CD4-positive, alpha-beta T cell (primary cell): ENCODE results near the gene KCNA10. TPM values are rescaled to one million over a fixed set of nuclear protein-coding genes. Genes with fewer than 3 reads are reported as not detected.

Source experiments
- ATAC-seq: fragments of 200-7000 bp; cut with Tn5 transposase; one replicate; pipeline ENCODE4 v1.10.0; 2022; ENCODE audit warnings: mild to moderate bottlenecking; ENCODE audit not compliant: poor library complexity
- CTCF ChIA-PET: fragments of 350-600 bp; sonication (Branson Sonifier 250); formaldehyde crosslinking; loops from one replicate; lab custom pipeline; 2021; ENCODE audit warnings: antibody characterized with exemption, inconsistent platforms; lab: Charles Lee
- POLR2A ChIA-PET: fragments of 350-600 bp; sonication (Branson Sonifier 250); formaldehyde crosslinking; loops from one replicate; lab custom pipeline; 2021; ENCODE audit warnings: antibody characterized with exemption, inconsistent platforms; lab: Charles Lee
- DNase-seq, 14 experiments: peaks; one replicate each; pipeline ENCODE4 v3.0.0-alpha.2; 2013 to 2020; ENCODE audit warnings: mixed read lengths in 2 of 14
- H3K27ac ChIP-seq, 2 donors: one replicate each; pipeline versions ENCODE4 v1.5.1 to v1.7.0; 2013; ENCODE audit warnings: low read length in 2 of 2, low read depth in 1 of 2, mild to moderate bottlenecking in 1 of 2
- H3K27me3 ChIP-seq, 2 experiments: 1 replicate in 1 of 2; 2 replicates in 1 of 2; pipeline versions ENCODE4 v1.6.1 to v1.7.0; 2013; ENCODE audit warnings: low read length in 2 of 2, control low read depth in 1 of 2, mild to moderate bottlenecking in 1 of 2, moderate library complexity in 1 of 2; ENCODE audit not compliant: insufficient read depth in 2 of 2, control insufficient read depth in 1 of 2
- H3K36me3 ChIP-seq: one replicate; pipeline ENCODE4 v1.6.1; 2013; ENCODE audit warnings: low read length, control low read depth; ENCODE audit not compliant: insufficient read depth
- H3K4me1 ChIP-seq: one replicate; pipeline ENCODE4 v1.6.1; 2013; ENCODE audit warnings: low read length, control low read depth; ENCODE audit not compliant: insufficient read depth
- H3K4me3 ChIP-seq: one replicate; pipeline ENCODE4 v1.5.1; 2013; ENCODE audit warnings: mild to moderate bottlenecking, low read length, moderate library complexity
- H3K9me3 ChIP-seq, 2 experiments: 1 replicate in 1 of 2; 2 replicates in 1 of 2; pipeline versions ENCODE4 v1.6.1 to v1.7.0; 2013; ENCODE audit warnings: low read length in 2 of 2, mild to moderate bottlenecking in 2 of 2, control low read depth in 1 of 2, moderate library complexity in 1 of 2; ENCODE audit not compliant: control insufficient read depth in 1 of 2, insufficient read depth in 1 of 2
- H3K27ac Mint-ChIP-seq: one replicate; pipeline ENCODE4 v1.8.0; 2020; ENCODE audit warnings: mixed read lengths
- H3K27me3 Mint-ChIP-seq: one replicate; pipeline ENCODE4 v1.8.0; 2021; ENCODE audit warnings: mixed read lengths
- H3K36me3 Mint-ChIP-seq: one replicate; pipeline ENCODE4 v1.8.0; 2021; ENCODE audit warnings: low read depth, mixed read lengths
- H3K4me1 Mint-ChIP-seq: one replicate; pipeline ENCODE4 v1.8.0; 2021; ENCODE audit warnings: low read depth, mixed read lengths
- H3K4me3 Mint-ChIP-seq: one replicate; pipeline ENCODE4 v1.8.0; 2020; ENCODE audit warnings: mild to moderate bottlenecking, mixed read lengths
- H3K9me3 Mint-ChIP-seq: one replicate; pipeline ENCODE4 v1.8.0; 2020; ENCODE audit warnings: mixed read lengths
- intact Hi-C, 2 experiments: fragments of 100-400 bp; cut with DNase I in 1 of 2; cut with micrococcal nuclease in 1 of 2; formaldehyde crosslinking; loops; one replicate each; pipeline versions ENCODE4 v1.15.1 to v1.9.0; 2023 to 2025; cut with DNase I, micrococcal nuclease
- total RNA-seq, 174 experiments: library from RNA in 2 of 174; stranded (reverse) in 2 of 174; gene quantifications; one replicate each; pipeline ENCODE4 v1.2.3 and lab custom pipeline; 2021 to 2026
- TF ChIP-seq, protein P1 (sequence below): fragments of 200-600 bp; IDR thresholded peaks from one replicate; pipeline ENCODE4 v1.8.0; 2022; ENCODE audit warnings: antibody characterized with exemption, mild to moderate bottlenecking

KCNA10 gene
- total RNA-seq, 2 experiments from 2014 or later: not detected

- H3K9me3 ChIP-seq: no peaks in the 10 kb centered on the region
- POLR2A ChIA-PET: no interaction called here
- no peaks in the 10 kb centered on the region for H3K4me1 Mint-ChIP-seq
- H3K4me3 Mint-ChIP-seq: no peak overlapping the region
- no peak overlapping the region for H3K27ac Mint-ChIP-seq
- peaks cover 11% of the 10 kb centered on the region for H3K4me1 ChIP-seq
- no peaks in the 10 kb centered on the region for H3K36me3 Mint-ChIP-seq
- DNase-seq (no peak), ATAC-seq (no peak)
- H3K27me3 Mint-ChIP-seq: peaks cover 67% of the 10 kb centered on the region
- H3K36me3 ChIP-seq: no peaks in the 10 kb centered on the region
- H3K4me3 ChIP-seq: no peak overlapping the region
- intact Hi-C loops: loop anchor here in 1 of 2 experiments (5.0 kb wide), 1 partner anchor 210 kb away; no protein-coding TSS in a partner anchor
- CTCF ChIA-PET: interaction anchor here (1.1 kb wide), 1 partner anchor 62 kb away, joined by 3 read pairs; no protein-coding TSS in a partner anchor
- H3K27me3 ChIP-seq: peaks cover 28 to 45% of the 10 kb centered on the region in 2 experiments
- no peaks in the 10 kb centered on the region for H3K9me3 Mint-ChIP-seq
- no peak overlapping the region for H3K27ac ChIP-seq
- TF ChIP-seq, protein P1, sequence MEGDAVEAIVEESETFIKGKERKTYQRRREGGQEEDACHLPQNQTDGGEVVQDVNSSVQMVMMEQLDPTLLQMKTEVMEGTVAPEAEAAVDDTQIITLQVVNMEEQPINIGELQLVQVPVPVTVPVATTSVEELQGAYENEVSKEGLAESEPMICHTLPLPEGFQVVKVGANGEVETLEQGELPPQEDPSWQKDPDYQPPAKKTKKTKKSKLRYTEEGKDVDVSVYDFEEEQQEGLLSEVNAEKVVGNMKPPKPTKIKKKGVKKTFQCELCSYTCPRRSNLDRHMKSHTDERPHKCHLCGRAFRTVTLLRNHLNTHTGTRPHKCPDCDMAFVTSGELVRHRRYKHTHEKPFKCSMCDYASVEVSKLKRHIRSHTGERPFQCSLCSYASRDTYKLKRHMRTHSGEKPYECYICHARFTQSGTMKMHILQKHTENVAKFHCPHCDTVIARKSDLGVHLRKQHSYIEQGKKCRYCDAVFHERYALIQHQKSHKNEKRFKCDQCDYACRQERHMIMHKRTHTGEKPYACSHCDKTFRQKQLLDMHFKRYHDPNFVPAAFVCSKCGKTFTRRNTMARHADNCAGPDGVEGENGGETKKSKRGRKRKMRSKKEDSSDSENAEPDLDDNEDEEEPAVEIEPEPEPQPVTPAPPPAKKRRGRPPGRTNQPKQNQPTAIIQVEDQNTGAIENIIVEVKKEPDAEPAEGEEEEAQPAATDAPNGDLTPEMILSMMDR: no peak
Observed at GRCh38 chr1:110557481-110557880, 38.5 kb upstream of the KCNA10 start.

- Mint-ChIP-seq H3K9me3 (no peaks in the 10 kb centered on the region), H3K27me3 (peaks cover 63% of the 10 kb centered on the region), H3K36me3 (no peaks in the 10 kb centered on the region), H3K4me3 (no peak overlapping the region), H3K4me1 (no peaks in the 10 kb centered on the region), H3K27ac (no peak overlapping the region)
- no peak for ATAC-seq
- Histone ChIP-seq H3K4me3 (no peak overlapping the region), H3K9me3 (no peaks in the 10 kb centered on the region), H3K36me3 (no peaks in the 10 kb centered on the region), H3K27ac (no peak overlapping the region), H3K27me3 (peaks cover 32 to 54% of the 10 kb centered on the region in 2 experiments), H3K4me1 (peaks cover 11% of the 10 kb centered on the region)
- CTCF ChIA-PET: interaction anchor here (1.2 to 2.1 kb wide), 5 partner anchors 210 to 273 kb away, joined by 4 to 15 read pairs (median 5); no protein-coding TSS in a partner anchor
- POLR2A ChIA-PET: no interaction called here
- intact Hi-C loops: loop anchor here in 1 of 2 experiments (5.0 kb wide), 1 partner anchor 211 kb away; no protein-coding TSS in a partner anchor
- DNase-seq: no peak
- TF ChIP-seq, protein P1: no peak
Observed at GRCh38 chr1:110556471-110556807, 37.5 kb upstream of the KCNA10 start.

DNA sequence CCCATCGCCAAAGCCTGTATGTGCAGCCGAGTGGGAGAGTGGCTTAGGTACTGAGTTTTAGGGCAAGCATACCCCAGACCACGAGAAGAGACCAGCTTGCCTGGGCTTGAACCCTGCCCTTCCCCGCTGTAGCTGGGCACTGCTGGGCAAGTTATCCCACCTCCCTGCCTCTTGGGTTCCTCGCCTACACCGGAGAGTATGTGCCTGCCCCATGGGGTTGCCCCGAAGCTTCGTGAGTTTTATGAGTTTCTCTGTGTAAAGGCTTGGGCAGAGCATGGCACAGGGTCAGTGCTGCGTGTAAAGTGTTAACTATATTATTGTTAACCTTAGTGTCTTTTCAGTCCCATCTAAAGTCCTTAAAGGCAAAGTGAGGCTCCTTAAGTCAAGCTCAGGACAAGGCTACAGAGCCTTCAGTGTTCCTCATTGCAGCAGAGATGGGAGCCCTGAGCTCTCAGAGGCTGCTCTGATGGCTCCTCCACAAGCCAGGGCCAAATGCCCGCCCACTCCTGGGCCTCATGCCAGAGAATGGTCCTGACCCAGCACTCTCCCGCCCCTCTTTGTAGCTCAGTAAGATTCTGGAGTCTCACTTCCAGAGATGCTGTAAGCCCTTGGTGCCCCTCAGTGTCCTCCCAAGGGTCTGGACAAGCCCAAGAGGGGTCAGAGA is 37.0 kb upstream of the KCNA10 start:
- Histone ChIP-seq H3K27me3 (peaks cover 34 to 58% of the 10 kb centered on the region in 2 experiments), H3K27ac (no peak overlapping the region), H3K36me3 (no peaks in the 10 kb centered on the region), H3K4me3 (no peak overlapping the region), H3K9me3 (no peaks in the 10 kb centered on the region), H3K4me1 (peaks cover 11% of the 10 kb centered on the region)
- CTCF ChIA-PET: interaction anchor here (0.6 to 2.4 kb wide), 13 partner anchors 9 to 475 kb away, joined by 3 to 15 read pairs (median 4); partner anchors contain the start of gene KCNA2
- no peaks in the 10 kb centered on the region for H3K4me1 Mint-ChIP-seq
- TF ChIP-seq, protein P1: no peak
- H3K27ac Mint-ChIP-seq: no peak overlapping the region
- H3K4me3 Mint-ChIP-seq: no peak overlapping the region
- H3K9me3 Mint-ChIP-seq: no peaks in the 10 kb centered on the region
- H3K27me3 Mint-ChIP-seq: peaks cover 68% of the 10 kb centered on the region
- no peak for ATAC-seq
- POLR2A ChIA-PET: interaction anchor here (1.3 to 1.5 kb wide), 2 partner anchors 13 to 63 kb away, joined by 3 to 7 read pairs; no protein-coding TSS in a partner anchor
- intact Hi-C loops: loop anchor here (1.0 to 5.0 kb wide), 6 partner anchors 59 to 437 kb away; no protein-coding TSS in a partner anchor
- DNase-seq: no peak
- no peaks in the 10 kb centered on the region for H3K36me3 Mint-ChIP-seq
